Measurements from ENCODE around the gene CACNA1I.

Gene CACNA1I

GRCh38 chr22:39666495-39666894, 95.9 kb downstream of the CACNA1I start:
- TF ChIP-seq POLR2A (IDR thresholded peaks at IDR 0.05; ENCODE audit: low read depth, low read length) (no peak), TAF1 (IDR thresholded peaks at IDR 0.05; ENCODE audit: borderline replicate concordance, low read depth, low read length) (no peak), POLR2AphosphoS5 (IDR thresholded peaks at IDR 0.05; ENCODE audit: low read depth, low read length) (no peak)
- FAIRE-seq (no peak), DNase-seq (ENCODE audit: insufficient read length) (no peak)

DNA sequence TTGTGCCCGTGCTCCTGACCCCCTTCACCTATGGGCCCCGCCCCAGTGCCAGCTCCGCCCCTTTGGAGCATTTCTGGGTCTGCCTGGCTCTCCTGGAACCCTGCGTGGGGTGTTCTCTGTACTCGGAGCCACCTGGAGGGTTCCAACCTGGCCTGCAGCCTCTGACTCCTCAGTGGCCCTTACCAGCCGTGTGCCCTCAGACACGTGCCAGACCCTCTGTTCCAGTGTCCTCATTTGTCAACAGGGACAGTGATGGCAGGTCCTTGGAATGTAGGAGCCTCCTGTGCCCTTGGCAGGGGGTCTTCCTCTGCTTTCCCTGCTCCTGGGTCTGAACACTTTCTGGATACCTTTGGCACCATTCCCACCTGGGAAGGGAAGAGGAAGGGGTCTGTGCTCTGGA, 96.4 kb downstream of the CACNA1I start:
- TF ChIP-seq POLR2AphosphoS5 (IDR thresholded peaks at IDR 0.05; ENCODE audit: low read depth, low read length) = no peak
- TF ChIP-seq TAF1 (IDR thresholded peaks at IDR 0.05; ENCODE audit: borderline replicate concordance, low read depth, low read length) = no peak
- no peak for TF ChIP-seq POLR2A (IDR thresholded peaks at IDR 0.05; ENCODE audit: low read depth, low read length)
- FAIRE-seq (no peak), DNase-seq (ENCODE audit: insufficient read length) (no peak)

GRCh38 chr22:39669432-39669831, 98.9 kb downstream of the CACNA1I start:
- no peak for DNase-seq (ENCODE audit: insufficient read length)
- TF ChIP-seq TAF1 (IDR thresholded peaks at IDR 0.05; ENCODE audit: borderline replicate concordance, low read depth, low read length) (no peak), POLR2A (IDR thresholded peaks at IDR 0.05; ENCODE audit: low read depth, low read length) (no peak), POLR2AphosphoS5 (IDR thresholded peaks at IDR 0.05; ENCODE audit: low read depth, low read length) (no peak)
- no peak for FAIRE-seq

DNA sequence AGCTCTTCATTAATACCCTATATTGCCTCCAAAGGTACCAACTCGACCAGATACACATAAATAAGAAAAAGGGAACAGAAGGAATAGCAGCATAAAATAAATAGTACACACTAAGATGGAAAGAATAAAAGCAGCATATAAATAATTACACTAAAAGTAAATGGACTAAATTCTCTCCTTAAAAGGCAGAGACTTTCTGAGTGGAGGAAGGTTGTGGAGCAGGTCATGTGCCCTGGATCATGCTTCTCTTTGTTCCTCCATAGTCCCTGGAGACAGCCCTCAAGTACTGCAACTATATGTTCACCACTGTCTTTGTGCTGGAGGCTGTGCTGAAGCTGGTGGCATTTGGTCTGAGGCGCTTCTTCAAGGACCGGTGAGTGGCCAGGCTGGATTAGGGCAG, 101.4 kb downstream of the CACNA1I start:
- DNase-seq (ENCODE audit: insufficient read length) (no peak), FAIRE-seq (no peak)
- TF ChIP-seq POLR2AphosphoS5 (IDR thresholded peaks at IDR 0.05; ENCODE audit: low read depth, low read length) (no peak), POLR2A (IDR thresholded peaks at IDR 0.05; ENCODE audit: low read depth, low read length) (no peak), TAF1 (IDR thresholded peaks at IDR 0.05; ENCODE audit: borderline replicate concordance, low read depth, low read length) (no peak)

DNA sequence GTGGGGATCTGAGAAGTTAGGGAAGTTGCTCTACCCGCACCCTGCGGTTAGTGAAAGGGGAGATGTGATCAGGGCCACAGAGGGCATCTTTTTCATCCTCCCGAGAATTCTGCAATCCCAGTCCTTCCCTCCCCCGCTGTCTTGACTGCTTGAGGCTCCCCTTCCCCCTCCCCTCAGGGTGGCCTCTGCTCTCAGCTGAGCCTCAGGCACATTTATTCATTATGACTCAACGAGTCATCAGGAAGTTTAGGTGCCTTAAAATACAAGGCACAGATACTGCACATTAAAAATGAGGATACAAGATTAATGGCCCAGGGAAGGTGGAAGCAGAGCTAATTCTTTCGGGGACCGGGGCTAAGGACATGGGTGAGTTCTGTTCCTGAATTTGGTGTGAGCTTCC, 104.0 kb downstream of the CACNA1I start:
- DNase-seq (ENCODE audit: insufficient read length) = no peak
- no peak for TF ChIP-seq TAF1 (IDR thresholded peaks at IDR 0.05; ENCODE audit: borderline replicate concordance, low read depth, low read length)
- no peak for TF ChIP-seq POLR2AphosphoS5 (IDR thresholded peaks at IDR 0.05; ENCODE audit: low read depth, low read length)
- TF ChIP-seq POLR2A (IDR thresholded peaks at IDR 0.05; ENCODE audit: low read depth, low read length) = no peak
- FAIRE-seq = no peak

- no peak for TF ChIP-seq POLR2AphosphoS5 (IDR thresholded peaks at IDR 0.05; ENCODE audit: low read depth, low read length)
- no peak for TF ChIP-seq TAF1 (IDR thresholded peaks at IDR 0.05; ENCODE audit: borderline replicate concordance, low read depth, low read length)
- TF ChIP-seq POLR2A (IDR thresholded peaks at IDR 0.05; ENCODE audit: low read depth, low read length) = no peak
- no peak for FAIRE-seq
- DNase-seq (ENCODE audit: insufficient read length) = no peak
These were observed 105.4 kb downstream of the CACNA1I start for GRCh38 chr22:39675947-39676346.

GRCh38 chr22:39677967-39678366, 107.4 kb downstream of the CACNA1I start:
- FAIRE-seq (no peak), DNase-seq (ENCODE audit: insufficient read length) (no peak)
- TF ChIP-seq POLR2AphosphoS5 (IDR thresholded peaks at IDR 0.05; ENCODE audit: low read depth, low read length) (no peak), TAF1 (IDR thresholded peaks at IDR 0.05; ENCODE audit: borderline replicate concordance, low read depth, low read length) (no peak), POLR2A (IDR thresholded peaks at IDR 0.05; ENCODE audit: low read depth, low read length) (no peak)

DNA sequence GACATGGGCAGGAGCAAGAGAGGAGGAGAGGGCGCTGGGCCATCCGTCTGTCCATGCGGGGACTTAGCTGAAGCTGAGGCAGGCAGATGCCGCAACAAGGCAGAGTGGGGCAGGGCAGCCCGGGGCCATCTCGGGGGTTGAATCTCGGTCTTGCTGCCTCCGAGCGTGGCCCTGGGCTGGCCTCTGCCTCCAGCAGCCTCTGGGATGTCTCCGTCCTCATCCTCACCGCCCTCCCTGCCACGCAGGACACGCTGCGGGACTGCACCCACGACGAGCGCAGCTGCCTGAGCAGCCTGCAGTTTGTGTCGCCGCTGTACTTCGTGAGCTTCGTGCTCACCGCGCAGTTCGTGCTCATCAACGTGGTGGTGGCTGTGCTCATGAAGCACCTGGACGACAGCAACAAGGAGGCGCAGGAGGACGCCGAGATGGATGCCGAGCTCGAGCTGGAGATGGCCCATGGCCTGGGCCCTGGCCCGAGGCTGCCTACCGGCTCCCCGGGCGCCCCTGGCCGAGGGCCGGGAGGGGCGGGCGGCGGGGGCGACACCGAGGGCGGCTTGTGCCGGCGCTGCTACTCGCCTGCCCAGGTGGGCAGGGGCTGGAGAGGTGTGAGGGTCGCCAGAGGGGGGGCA, 108.4 kb downstream of the CACNA1I start:
- FAIRE-seq (no peak), DNase-seq (ENCODE audit: insufficient read length) (no peak)
- TF ChIP-seq TAF1 (IDR thresholded peaks at IDR 0.05; ENCODE audit: borderline replicate concordance, low read depth, low read length) = no peak
- no peak for TF ChIP-seq POLR2A (IDR thresholded peaks at IDR 0.05; ENCODE audit: low read depth, low read length)
- no peak for TF ChIP-seq POLR2AphosphoS5 (IDR thresholded peaks at IDR 0.05; ENCODE audit: low read depth, low read length)

DNA sequence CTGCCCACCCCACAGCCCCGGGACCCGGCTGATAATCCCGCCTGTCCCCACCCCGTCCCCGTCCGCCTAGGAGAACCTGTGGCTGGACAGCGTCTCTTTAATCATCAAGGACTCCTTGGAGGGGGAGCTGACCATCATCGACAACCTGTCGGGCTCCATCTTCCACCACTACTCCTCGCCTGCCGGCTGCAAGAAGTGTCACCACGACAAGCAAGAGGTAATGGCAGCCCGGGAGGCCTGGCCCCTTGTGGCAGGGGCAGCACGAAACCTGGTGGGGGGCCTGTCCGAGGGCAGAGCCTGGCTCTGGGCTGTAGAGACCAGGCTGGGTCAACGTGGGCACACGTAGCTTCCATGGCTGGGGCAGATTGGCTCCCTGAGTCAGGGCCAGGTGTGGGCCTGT, 109.1 kb downstream of the CACNA1I start:
- DNase-seq (ENCODE audit: insufficient read length) (no peak), FAIRE-seq (no peak)
- TF ChIP-seq POLR2A (IDR thresholded peaks at IDR 0.05; ENCODE audit: low read depth, low read length) (no peak), POLR2AphosphoS5 (IDR thresholded peaks at IDR 0.05; ENCODE audit: low read depth, low read length) (no peak), TAF1 (IDR thresholded peaks at IDR 0.05; ENCODE audit: borderline replicate concordance, low read depth, low read length) (no peak)

GRCh38 chr22:39680486-39680885, 109.9 kb downstream of the CACNA1I start:
- TF ChIP-seq POLR2AphosphoS5 (IDR thresholded peaks at IDR 0.05; ENCODE audit: low read depth, low read length) (no peak), POLR2A (IDR thresholded peaks at IDR 0.05; ENCODE audit: low read depth, low read length) (no peak), TAF1 (IDR thresholded peaks at IDR 0.05; ENCODE audit: borderline replicate concordance, low read depth, low read length) (no peak)
- FAIRE-seq (no peak), DNase-seq (ENCODE audit: insufficient read length) (no peak)

GRCh38 chr22:39681038-39681861, 110.7 kb downstream of the CACNA1I start:
- no peak for DNase-seq (ENCODE audit: insufficient read length)
- no peak for TF ChIP-seq POLR2AphosphoS5 (IDR thresholded peaks at IDR 0.05; ENCODE audit: low read depth, low read length)
- FAIRE-seq = no peak

DNA sequence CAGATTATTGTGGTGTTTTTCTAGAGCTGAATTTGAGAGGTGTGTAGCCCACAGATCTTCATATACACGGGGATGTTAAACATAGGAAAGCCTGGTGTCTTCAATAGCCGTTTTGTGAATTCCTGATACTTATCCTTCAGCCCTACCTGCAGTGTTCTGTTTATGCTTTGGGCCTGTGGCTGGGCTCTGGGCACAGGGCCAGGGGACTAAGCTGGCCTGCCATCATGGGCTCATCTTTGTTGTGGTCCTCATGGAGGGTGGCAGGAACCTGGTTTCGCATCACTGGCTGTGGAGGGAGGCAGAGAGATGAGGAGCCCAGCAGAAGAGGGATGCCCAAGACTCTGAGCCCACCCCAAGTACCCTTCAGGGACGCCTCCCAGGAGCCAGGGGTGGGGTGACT, 112.4 kb downstream of the CACNA1I start:
- FAIRE-seq (no peak), DNase-seq (ENCODE audit: insufficient read length) (no peak)
- TF ChIP-seq POLR2AphosphoS5 (IDR thresholded peaks at IDR 0.05; ENCODE audit: low read depth, low read length) (no peak), POLR2A (IDR thresholded peaks at IDR 0.05; ENCODE audit: low read depth, low read length) (no peak), TAF1 (IDR thresholded peaks at IDR 0.05; ENCODE audit: borderline replicate concordance, low read depth, low read length) (no peak)
